Suprapubic skin (tissue), 4 donors: Measurements from ENCODE around the gene MIPOL1. TPM values are rescaled to one million over a fixed set of nuclear protein-coding genes. Genes with fewer than 3 reads are reported as not detected.

Experiments used
- DNase-seq, 2 donors: peaks; one replicate each; pipeline ENCODE4 v3.0.0-alpha.2; 2019; ENCODE audit warnings: low spot score in 2 of 2
- H3K27ac ChIP-seq: fragments of 200-600 bp; sonication (generic); one replicate; pipeline ENCODE4 v1.5.1; 2019
- H3K27me3 ChIP-seq: fragments of 200-600 bp; sonication (generic); one replicate; pipeline ENCODE4 v1.5.1; 2019
- H3K36me3 ChIP-seq: fragments of 200-600 bp; sonication (generic); one replicate; pipeline ENCODE4 v1.5.1; 2019
- H3K4me1 ChIP-seq: fragments of 200-600 bp; sonication (generic); one replicate; pipeline ENCODE4 v1.5.1; 2019
- H3K4me3 ChIP-seq: fragments of 200-600 bp; sonication (generic); one replicate; pipeline ENCODE4 v1.5.1; 2019; ENCODE audit warnings: mild to moderate bottlenecking
- H3K9me3 ChIP-seq: fragments of 200-600 bp; sonication (generic); one replicate; pipeline ENCODE4 v1.5.1; 2019
- CTCF ChIP-seq, 2 donors: fragments of 200-600 bp in 1 of 2; fragments of 450-650 bp in 1 of 2; sonication (generic) in 1 of 2; IDR thresholded peaks; one replicate each; pipeline ENCODE4 v1.5.1; 2016 to 2019; ENCODE audit warnings: antibody characterized with exemption in 2 of 2, mild to moderate bottlenecking in 1 of 2, moderate library complexity in 1 of 2
- EP300 ChIP-seq: sonication (generic); formaldehyde crosslinking; IDR thresholded peaks from one replicate; pipeline ENCODE4 v1.6.1; 2017; ENCODE audit warnings: antibody characterized with exemption
- POLR2A ChIP-seq, 2 donors: fragments of 450-650 bp; IDR thresholded peaks; one replicate each; pipeline ENCODE4 v1.6.1; 2017; ENCODE audit warnings: antibody characterized with exemption in 2 of 2, mild to moderate bottlenecking in 2 of 2, moderate library complexity in 2 of 2
- POLR2AphosphoS5 ChIP-seq, 3 donors: sonication (generic); formaldehyde crosslinking; IDR thresholded peaks; one replicate each; pipeline ENCODE4 v1.6.1; 2017; ENCODE audit warnings: antibody characterized with exemption in 3 of 3
- WGBS: methylation state at CpG from one replicate; pipeline ENCODE4 v1.1.5; 2018; 5-methylcytosine and 5-hydroxymethylcytosine counted together
- total RNA-seq, 4 donors: library from RNA; depleted of rRNA; stranded (reverse); fragments of >200 nt; gene quantifications; one replicate each; pipeline ENCODE4 v1.1.0, GENCODE V29; 2016

The MIPOL1 gene
- total RNA-seq, 4 donors from 2014 or later, result 3.5 to 12.7 (median 7.6) TPM

- no peak overlapping the region for H3K27ac ChIP-seq
- no peaks in the 10 kb centered on the region for H3K36me3 ChIP-seq
- H3K27me3 ChIP-seq, result peaks cover 96% of the 10 kb centered on the region
- TF ChIP-seq EP300, result no peak
- TF ChIP-seq CTCF (IDR thresholded peaks at IDR 0.05), result peak in 1 of 2 donors; percentile 11
- no peak for TF ChIP-seq POLR2A (IDR thresholded peaks at IDR 0.05)
- no peak for TF ChIP-seq POLR2AphosphoS5 (IDR thresholded peaks at IDR 0.05)
- no peaks in the 10 kb centered on the region for H3K9me3 ChIP-seq
- H3K4me3 ChIP-seq, result no peak overlapping the region
- 13% methylated on average over 19 of the region's 20 CpGs for WGBS
- peak in 1 of 2 donors; percentile 61 for DNase-seq
- peaks cover 47% of the 10 kb centered on the region for H3K4me1 ChIP-seq
Observed at GRCh38 chr14:37597538-37597913, 399.8 kb downstream of the MIPOL1 start.

- no peak for TF ChIP-seq CTCF (IDR thresholded peaks at IDR 0.05)
- TF ChIP-seq POLR2AphosphoS5 (IDR thresholded peaks at IDR 0.05), result no peak
- no peak for TF ChIP-seq EP300
- no peak for TF ChIP-seq POLR2A (IDR thresholded peaks at IDR 0.05)
- H3K36me3 ChIP-seq, result no peaks in the 10 kb centered on the region
- peak overlapping the region; percentile 35 for H3K4me3 ChIP-seq
- 11% methylated on average over 36 of the region's 50 CpGs for WGBS
- DNase-seq, result peak in 1 of 2 donors; percentile 60
- no peak overlapping the region for H3K27ac ChIP-seq
- peaks cover 96% of the 10 kb centered on the region for H3K27me3 ChIP-seq
- no peaks in the 10 kb centered on the region for H3K9me3 ChIP-seq
- H3K4me1 ChIP-seq, result peaks cover 47% of the 10 kb centered on the region
Observed at GRCh38 chr14:37597914-37598746, 400.4 kb downstream of the MIPOL1 start.

GRCh38 chr14:37598747-37599506 is 401.2 kb downstream of the MIPOL1 start:
- Histone ChIP-seq H3K36me3 (no peaks in the 10 kb centered on the region), H3K4me1 (peaks cover 45% of the 10 kb centered on the region), H3K4me3 (peak overlapping the region; percentile 35), H3K27ac (no peak overlapping the region), H3K9me3 (no peaks in the 10 kb centered on the region), H3K27me3 (peaks cover 96% of the 10 kb centered on the region)
- WGBS, result 16% methylated on average over 29 of the region's 36 CpGs
- no peak for TF ChIP-seq POLR2A (IDR thresholded peaks at IDR 0.05)
- TF ChIP-seq POLR2AphosphoS5 (IDR thresholded peaks at IDR 0.05), result no peak
- TF ChIP-seq CTCF (IDR thresholded peaks at IDR 0.05), result no peak
- TF ChIP-seq EP300, result no peak
- DNase-seq, result no peak

- no peaks in the 10 kb centered on the region for H3K9me3 ChIP-seq
- H3K4me1 ChIP-seq, result peaks cover 37% of the 10 kb centered on the region
- no peaks in the 10 kb centered on the region for H3K36me3 ChIP-seq
- peak overlapping the region; percentile 24 for H3K4me3 ChIP-seq
- H3K27me3 ChIP-seq, result peaks cover 99% of the 10 kb centered on the region
- TF ChIP-seq POLR2AphosphoS5 (IDR thresholded peaks at IDR 0.05) (no peak), POLR2A (IDR thresholded peaks at IDR 0.05) (no peak), EP300 (no peak), CTCF (IDR thresholded peaks at IDR 0.05) (no peak)
- DNase-seq, result no peak
- no peak overlapping the region for H3K27ac ChIP-seq
- 2% methylated on average over 31 of the region's 57 CpGs for WGBS
Observed at GRCh38 chr14:37599507-37600368, 402.0 kb downstream of the MIPOL1 start.
